ENCODE data around the gene ADAM12.

GRCh38 chr10:126225672-126226008, 162.6 kb downstream of the ADAM12 start:
- TF ChIP-seq CTCF (conservative IDR thresholded peaks at IDR 0.05 in 1 of 2, IDR thresholded peaks at IDR 0.05 in 1 of 2; ENCODE audit: low read depth in 1 of 2, low read length in 2 of 2) (no peak), EZH2 (IDR thresholded peaks at IDR 0.05; ENCODE audit: low read length, missing control alignments) (no peak)

Data from fibroblast of lung (primary cell).